Neuronal stem cell (in vitro differentiated cells): Measurements from ENCODE around the gene CLEC4G.

Source experiments
- DNase-seq: peaks from one replicate; pipeline ENCODE4 v3.0.0-alpha.2; 2013; ENCODE audit warnings: low spot score
- H2AFZ ChIP-seq: one replicate; pipeline ENCODE4 v1.6.1; 2013; ENCODE audit warnings: mild to moderate bottlenecking, low read length, inconsistent platforms
- H2AK5ac ChIP-seq: 2 replicates; pipeline ENCODE4 v1.6.1; 2013; ENCODE audit warnings: low read depth, mild to moderate bottlenecking, inconsistent platforms, low read length, moderate library complexity, mixed read lengths
- H2BK120ac ChIP-seq: 2 replicates; pipeline ENCODE4 v1.6.1; 2013; ENCODE audit warnings: low read depth, mild to moderate bottlenecking, inconsistent platforms, low read length, moderate library complexity, mixed read lengths
- H2BK12ac ChIP-seq: one replicate; pipeline ENCODE4 v1.6.1; 2013; ENCODE audit warnings: low read length, inconsistent platforms
- H2BK15ac ChIP-seq: 2 replicates; pipeline ENCODE4 v1.6.1; 2013; ENCODE audit warnings: mild to moderate bottlenecking, low read length, inconsistent platforms, mixed read lengths
- H2BK5ac ChIP-seq: one replicate; pipeline ENCODE4 v1.6.1; 2013; ENCODE audit warnings: inconsistent platforms, mild to moderate bottlenecking, low read length, moderate library complexity
- H3K14ac ChIP-seq: one replicate; pipeline ENCODE4 v1.6.1; 2013; ENCODE audit warnings: low read length, inconsistent platforms
- H3K18ac ChIP-seq: 2 replicates; pipeline ENCODE4 v1.6.1; 2013; ENCODE audit warnings: low read length, inconsistent platforms
- H3K23ac ChIP-seq: 2 replicates; pipeline ENCODE4 v1.6.1; 2013; ENCODE audit warnings: low read depth, mild to moderate bottlenecking, mixed read lengths, low read length, inconsistent platforms; ENCODE audit not compliant: poor library complexity
- H3K27ac ChIP-seq: replicated peaks from 3 replicates; pipeline ENCODE4 v1.5.1; 2013; ENCODE audit warnings: low read length, inconsistent platforms
- H3K27me3 ChIP-seq, 3 experiments: 2 replicates each; pipeline ENCODE4 v1.6.1; 2013; ENCODE audit warnings: low read length in 3 of 3, mild to moderate bottlenecking in 2 of 3, inconsistent platforms in 1 of 3, low read depth in 1 of 3, mixed read lengths in 1 of 3, moderate library complexity in 1 of 3; ENCODE audit not compliant: control insufficient read depth in 3 of 3, insufficient read depth in 3 of 3
- H3K36me3 ChIP-seq, 2 donors: replicated peaks in 1 of 2; 2 replicates each; pipeline ENCODE4 v1.6.1; 2013; ENCODE audit warnings: low read length in 2 of 2; ENCODE audit not compliant: control insufficient read depth in 2 of 2, insufficient read depth in 2 of 2
- H3K4ac ChIP-seq: 2 replicates; pipeline ENCODE4 v1.6.1; 2013; ENCODE audit warnings: inconsistent platforms, mild to moderate bottlenecking, low read length, moderate library complexity
- H3K4me1 ChIP-seq, 2 donors: 1 replicate in 1 of 2; 2 replicates in 1 of 2; pipeline ENCODE4 v1.6.1; 2013; ENCODE audit warnings: low read length in 2 of 2, low read depth in 1 of 2; ENCODE audit not compliant: control insufficient read depth in 2 of 2, insufficient read depth in 1 of 2
- H3K4me2 ChIP-seq: one replicate; pipeline ENCODE4 v1.6.1; 2013; ENCODE audit warnings: mild to moderate bottlenecking, low read length, inconsistent platforms; ENCODE audit not compliant: insufficient read depth, poor library complexity, severe bottlenecking
- H3K4me3 ChIP-seq, 2 donors: 2 replicates each; pipeline ENCODE4 v1.5.1; 2013; ENCODE audit warnings: low read length in 2 of 2, mild to moderate bottlenecking in 2 of 2, inconsistent platforms in 1 of 2, moderate library complexity in 1 of 2
- H3K79me1 ChIP-seq: one replicate; pipeline ENCODE4 v1.6.1; 2013; ENCODE audit warnings: low read depth, mild to moderate bottlenecking, inconsistent platforms, low read length, moderate library complexity
- H3K9ac ChIP-seq: one replicate; pipeline ENCODE4 v1.6.1; 2013; ENCODE audit warnings: mild to moderate bottlenecking, low read depth, low read length, inconsistent platforms; ENCODE audit not compliant: poor library complexity
- H3K9me3 ChIP-seq, 2 donors: replicated peaks in 1 of 2; 2 replicates each; pipeline versions ENCODE3 to v1.6.1; 2013; ENCODE audit warnings: low read length in 2 of 2, mild to moderate bottlenecking in 2 of 2, inconsistent platforms in 1 of 2, low read depth in 1 of 2, mixed read lengths in 1 of 2, moderate library complexity in 1 of 2; ENCODE audit not compliant: control insufficient read depth in 2 of 2, insufficient read depth in 1 of 2
- H4K8ac ChIP-seq: one replicate; pipeline ENCODE4 v1.6.1; 2013; ENCODE audit warnings: low read depth, mild to moderate bottlenecking, inconsistent platforms, low read length, moderate library complexity
- H4K91ac ChIP-seq: one replicate; pipeline ENCODE4 v1.6.1; 2013; ENCODE audit warnings: low read length, low read depth, mild to moderate bottlenecking, inconsistent platforms; ENCODE audit not compliant: poor library complexity
- WGBS, 2 donors: extraction: QIAGEN DNeasy Blood & Tissue Kit; methylation state at CpG; one replicate each; pipeline ENCODE4 v1.1.7; 2013; ENCODE audit warnings: missing lambda C conversion rate in 2 of 2, mixed read lengths in 1 of 2; ENCODE audit not compliant: insufficient read length in 2 of 2, insufficient replicate concordance in 1 of 2; ENCODE audit errors: extremely low coverage in 2 of 2; 5-methylcytosine and 5-hydroxymethylcytosine counted together

Gene CLEC4G

DNA sequence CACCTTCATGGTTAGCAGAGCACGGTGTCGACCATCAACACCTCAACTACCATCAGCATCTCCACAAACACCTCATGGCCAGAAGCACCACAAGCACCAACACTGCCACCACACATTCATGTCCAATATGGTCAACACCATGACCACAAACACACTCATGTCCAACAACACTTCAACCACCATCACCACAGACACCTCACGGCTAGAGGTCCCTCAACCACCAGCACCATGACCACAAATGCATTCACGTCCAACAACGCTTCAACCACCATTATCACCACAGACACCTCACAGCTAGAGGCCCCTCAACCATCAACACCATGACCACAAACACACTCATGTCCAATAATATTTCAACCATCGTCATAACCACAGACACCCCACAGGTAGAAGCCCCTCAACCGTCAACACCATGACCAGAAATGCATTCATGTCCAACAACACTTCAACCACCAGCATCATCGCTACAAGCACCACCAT lies 41.1 kb downstream of the CLEC4G start:
- peaks cover 0 to 1% (median 0%) of the 10 kb centered on the region in 3 experiments for H3K27me3 ChIP-seq
- H2AFZ ChIP-seq = no peak overlapping the region
- no peaks in the 10 kb centered on the region for H3K4me1 ChIP-seq
- no peak overlapping the region for H3K27ac ChIP-seq
- no CpG with 5 or more reads among the region's 8 CpGs for WGBS, 2 donors
- no peak overlapping the region for H3K4me2 ChIP-seq
- H4K91ac ChIP-seq = no peak overlapping the region
- H2BK12ac ChIP-seq = no peak overlapping the region
- H3K9me3 ChIP-seq = peaks cover 0 to 15% of the 10 kb centered on the region in 2 donors
- H3K23ac ChIP-seq = peak overlapping the region; percentile 55
- no peak overlapping the region for H3K18ac ChIP-seq
- DNase-seq = no peak
- no peak overlapping the region for H2AK5ac ChIP-seq
- H4K8ac ChIP-seq = peak overlapping the region; percentile 19
- no peak overlapping the region for H3K9ac ChIP-seq
- peak overlapping the region in 1 of 2 donors; percentile 18 for H3K4me3 ChIP-seq
- H3K14ac ChIP-seq = no peak overlapping the region
- H3K36me3 ChIP-seq = no peaks in the 10 kb centered on the region
- no peak overlapping the region for H2BK120ac ChIP-seq
- no peak overlapping the region for H2BK15ac ChIP-seq
- H3K4ac ChIP-seq = no peak overlapping the region
- peaks cover 3% of the 10 kb centered on the region for H3K79me1 ChIP-seq
- no peak overlapping the region for H2BK5ac ChIP-seq

DNA sequence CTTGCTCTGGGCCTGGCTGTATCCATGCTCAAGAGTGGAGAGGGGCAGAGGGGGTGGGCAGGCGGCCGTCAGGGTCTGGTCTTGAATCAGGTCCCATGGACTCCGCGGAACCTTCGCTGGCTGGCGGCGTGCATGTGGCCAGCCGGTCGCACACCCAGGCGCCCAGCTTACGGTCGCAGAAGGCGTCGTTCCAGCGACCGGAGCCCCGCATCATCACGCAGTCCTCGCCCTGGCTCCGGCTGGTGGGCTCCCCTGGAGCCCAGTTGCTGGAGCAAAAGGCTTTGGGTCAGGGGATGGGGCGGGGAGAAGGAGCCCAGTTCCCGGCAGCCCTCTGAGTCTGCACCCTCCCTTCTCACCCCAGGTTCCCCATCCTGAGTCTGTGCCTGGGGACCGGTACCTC lies 42.7 kb downstream of the CLEC4G start:
- no peak overlapping the region for H2BK5ac ChIP-seq
- no peak overlapping the region for H2BK12ac ChIP-seq
- H3K9me3 ChIP-seq = peaks cover 0 to 15% of the 10 kb centered on the region in 2 donors
- no peak for DNase-seq
- H4K91ac ChIP-seq = no peak overlapping the region
- peaks cover 0 to 2% of the 10 kb centered on the region in 2 donors for H3K4me1 ChIP-seq
- no CpG with 5 or more reads among the region's 23 CpGs for WGBS, 2 donors
- H2AFZ ChIP-seq = no peak overlapping the region
- H3K4ac ChIP-seq = no peak overlapping the region
- H4K8ac ChIP-seq = peak overlapping the region; percentile 3
- no peak overlapping the region for H2BK120ac ChIP-seq
- no peak overlapping the region for H3K18ac ChIP-seq
- no peak overlapping the region for H2BK15ac ChIP-seq
- peak overlapping the region in 1 of 2 donors; percentile 27 for H3K4me3 ChIP-seq
- no peak overlapping the region for H3K23ac ChIP-seq
- peaks cover 3% of the 10 kb centered on the region for H3K79me1 ChIP-seq
- H3K9ac ChIP-seq = no peak overlapping the region
- no peak overlapping the region for H2AK5ac ChIP-seq
- peaks cover 0 to 3% of the 10 kb centered on the region in 2 donors for H3K36me3 ChIP-seq
- H3K14ac ChIP-seq = no peak overlapping the region
- peaks cover 0 to 1% (median 0%) of the 10 kb centered on the region in 3 experiments for H3K27me3 ChIP-seq
- H3K4me2 ChIP-seq = no peak overlapping the region
- no peak overlapping the region for H3K27ac ChIP-seq

DNA sequence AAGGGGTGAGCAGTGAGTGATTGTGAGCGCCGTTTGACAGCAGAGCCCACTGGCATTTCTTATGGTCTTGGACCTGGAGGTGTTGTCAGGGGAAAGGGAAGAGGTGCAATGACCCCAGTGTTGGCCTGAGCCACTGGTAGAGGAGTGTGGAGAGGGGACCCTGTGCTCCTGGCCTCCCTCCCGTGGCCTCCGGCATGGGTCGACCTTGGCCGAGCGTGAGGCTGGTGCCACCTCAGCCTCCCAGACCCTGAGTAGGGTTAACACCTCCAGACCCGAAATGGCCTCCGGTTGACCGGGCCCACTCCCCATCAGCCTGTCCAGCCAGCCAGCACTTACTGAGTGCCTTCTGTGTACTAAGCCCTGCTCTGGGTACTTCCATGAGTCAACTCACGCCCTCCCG lies 44.7 kb downstream of the CLEC4G start:
- WGBS, 2 donors = no CpG with 5 or more reads among the region's 12 CpGs
- H3K9ac ChIP-seq = no peak overlapping the region
- no peak overlapping the region for H3K4ac ChIP-seq
- no peak overlapping the region for H3K4me3 ChIP-seq
- no peak overlapping the region for H2BK5ac ChIP-seq
- H3K79me1 ChIP-seq = peaks cover 9% of the 10 kb centered on the region
- no peak overlapping the region for H3K4me2 ChIP-seq
- peaks cover 0 to 12% of the 10 kb centered on the region in 2 donors for H3K9me3 ChIP-seq
- H3K4me1 ChIP-seq = peaks cover 0 to 2% of the 10 kb centered on the region in 2 donors
- no peak overlapping the region for H2AFZ ChIP-seq
- no peak overlapping the region for H2BK12ac ChIP-seq
- no peak overlapping the region for H4K91ac ChIP-seq
- no peak for DNase-seq
- H4K8ac ChIP-seq = no peak overlapping the region
- H2BK15ac ChIP-seq = no peak overlapping the region
- no peak overlapping the region for H3K23ac ChIP-seq
- peaks cover 0 to 1% (median 0%) of the 10 kb centered on the region in 3 experiments for H3K27me3 ChIP-seq
- peak overlapping the region; percentile 35 for H2AK5ac ChIP-seq
- no peak overlapping the region for H3K27ac ChIP-seq
- H3K18ac ChIP-seq = no peak overlapping the region
- H2BK120ac ChIP-seq = no peak overlapping the region
- no peak overlapping the region for H3K14ac ChIP-seq
- peaks cover 16 to 17% of the 10 kb centered on the region in 2 donors for H3K36me3 ChIP-seq

DNA sequence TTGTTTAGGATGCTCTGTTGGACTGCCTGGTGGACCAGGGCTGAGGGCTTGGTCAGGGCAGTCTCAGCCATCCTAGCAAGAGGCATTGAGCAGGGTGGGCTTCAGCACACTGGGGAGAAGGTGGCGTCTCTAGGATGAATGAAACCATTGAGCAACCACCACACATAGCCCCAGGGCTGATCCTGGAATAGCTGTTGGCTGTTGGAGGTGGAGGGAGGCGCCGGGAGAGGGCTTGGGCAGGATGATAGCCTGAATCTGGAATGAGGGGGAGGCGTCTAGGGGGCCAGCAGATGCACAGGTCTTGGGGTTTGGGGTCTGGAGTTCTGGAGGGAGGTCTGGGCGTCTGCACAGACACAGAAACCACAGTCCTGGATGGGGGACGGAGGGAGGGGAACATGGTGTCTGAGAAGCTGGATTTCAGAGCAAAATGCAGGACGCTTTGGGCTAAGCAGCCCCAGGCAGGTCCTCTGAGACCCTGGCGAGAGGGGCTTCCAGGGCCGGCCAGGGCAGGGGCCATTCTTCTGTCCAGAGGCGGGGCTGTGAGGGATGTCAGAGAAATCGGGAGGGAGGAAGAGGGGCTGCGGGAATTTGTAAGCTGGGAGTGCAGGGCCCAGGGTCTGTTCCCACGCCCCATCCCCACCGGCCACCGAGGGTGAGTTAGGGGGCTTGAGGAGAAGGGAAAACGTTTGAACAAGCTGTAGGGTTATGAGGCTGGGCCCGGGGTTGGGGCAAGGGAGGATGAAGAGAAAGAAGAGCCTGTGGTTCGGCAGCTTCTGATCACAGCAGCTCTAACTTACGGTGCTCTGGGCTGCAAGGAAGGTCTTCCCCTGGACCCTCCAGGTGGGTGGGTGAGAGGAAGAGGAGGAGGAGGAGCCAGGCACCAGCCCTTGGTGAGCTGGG lies 46.1 kb downstream of the CLEC4G start:
- no peak overlapping the region for H3K4ac ChIP-seq
- H2BK5ac ChIP-seq = no peak overlapping the region
- peak overlapping the region; percentile 72 for H2BK120ac ChIP-seq
- H2AK5ac ChIP-seq = peak overlapping the region; percentile 37
- no peak overlapping the region for H2AFZ ChIP-seq
- H3K9me3 ChIP-seq = peaks cover 0 to 3% of the 10 kb centered on the region in 2 donors
- H4K8ac ChIP-seq = no peak overlapping the region
- H3K79me1 ChIP-seq = peaks cover 16% of the 10 kb centered on the region
- no peak overlapping the region for H3K9ac ChIP-seq
- peak overlapping the region; percentile 38 for H3K14ac ChIP-seq
- peaks cover 16 to 21% of the 10 kb centered on the region in 2 donors for H3K36me3 ChIP-seq
- H3K27me3 ChIP-seq = no peaks in the 10 kb centered on the region
- DNase-seq = no peak
- H3K4me3 ChIP-seq = no peak overlapping the region
- H2BK12ac ChIP-seq = no peak overlapping the region
- H4K91ac ChIP-seq = no peak overlapping the region
- no peak overlapping the region for H3K18ac ChIP-seq
- H3K4me2 ChIP-seq = no peak overlapping the region
- no peak overlapping the region for H2BK15ac ChIP-seq
- WGBS, 2 donors = no CpG with 5 or more reads among the region's 19 CpGs
- no peak overlapping the region for H3K27ac ChIP-seq
- peaks cover 6 to 7% of the 10 kb centered on the region in 2 donors for H3K4me1 ChIP-seq
- peak overlapping the region; percentile 89 for H3K23ac ChIP-seq
